22Rv1 (cell line): ENCODE data around the gene CHD6.

Experiments
- ZFX ChIP-seq: fragments of 450-650 bp; IDR thresholded peaks from 2 replicates; pipeline ENCODE4 v1.6.1; 2017; ENCODE audit warnings: antibody characterized with exemption, borderline replicate concordance
- TF ChIP-seq, protein P1 (sequence below): fragments of 450-650 bp; IDR thresholded peaks from 2 replicates; pipeline ENCODE4 v1.5.1; 2017; ENCODE audit warnings: mild to moderate bottlenecking

DNA sequence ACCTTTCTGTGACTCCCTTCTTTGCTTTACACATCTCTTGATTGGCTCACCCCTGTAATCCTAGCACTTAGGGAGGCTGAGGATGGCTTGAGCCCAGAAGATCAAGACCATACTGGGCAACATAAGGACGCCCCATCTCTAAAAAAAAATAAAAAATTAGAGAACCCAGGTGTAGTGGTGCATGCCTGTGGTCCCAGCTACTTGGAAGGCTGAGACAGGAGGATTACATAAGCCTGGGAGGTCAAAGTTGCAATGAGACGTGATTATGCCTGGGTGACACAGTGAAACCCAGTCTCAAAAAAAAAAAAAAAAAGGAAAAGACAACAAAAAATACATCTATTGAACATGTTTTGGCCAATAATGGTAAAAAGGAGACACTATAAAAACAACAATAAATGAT, 37.8 kb downstream of the CHD6 start:
- TF ChIP-seq, protein P1, sequence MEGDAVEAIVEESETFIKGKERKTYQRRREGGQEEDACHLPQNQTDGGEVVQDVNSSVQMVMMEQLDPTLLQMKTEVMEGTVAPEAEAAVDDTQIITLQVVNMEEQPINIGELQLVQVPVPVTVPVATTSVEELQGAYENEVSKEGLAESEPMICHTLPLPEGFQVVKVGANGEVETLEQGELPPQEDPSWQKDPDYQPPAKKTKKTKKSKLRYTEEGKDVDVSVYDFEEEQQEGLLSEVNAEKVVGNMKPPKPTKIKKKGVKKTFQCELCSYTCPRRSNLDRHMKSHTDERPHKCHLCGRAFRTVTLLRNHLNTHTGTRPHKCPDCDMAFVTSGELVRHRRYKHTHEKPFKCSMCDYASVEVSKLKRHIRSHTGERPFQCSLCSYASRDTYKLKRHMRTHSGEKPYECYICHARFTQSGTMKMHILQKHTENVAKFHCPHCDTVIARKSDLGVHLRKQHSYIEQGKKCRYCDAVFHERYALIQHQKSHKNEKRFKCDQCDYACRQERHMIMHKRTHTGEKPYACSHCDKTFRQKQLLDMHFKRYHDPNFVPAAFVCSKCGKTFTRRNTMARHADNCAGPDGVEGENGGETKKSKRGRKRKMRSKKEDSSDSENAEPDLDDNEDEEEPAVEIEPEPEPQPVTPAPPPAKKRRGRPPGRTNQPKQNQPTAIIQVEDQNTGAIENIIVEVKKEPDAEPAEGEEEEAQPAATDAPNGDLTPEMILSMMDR = no peak
- TF ChIP-seq ZFX = no peak
